Ishikawa (cell line): ENCODE data around the gene TATDN3.

Source experiments
- EGR1 ChIP-seq: IDR thresholded peaks from 2 replicates; pipeline ENCODE4 v1.6.1; 2012
- EP300 ChIP-seq: IDR thresholded peaks from 2 replicates; pipeline ENCODE4 v1.6.1; 2012; ENCODE audit warnings: borderline replicate concordance
- FOXM1 ChIP-seq: IDR thresholded peaks from 2 replicates; pipeline ENCODE4 v1.6.1; 2012; ENCODE audit warnings: low read depth, borderline replicate concordance
- RAD21 ChIP-seq: IDR thresholded peaks from 2 replicates; pipeline ENCODE4 v1.6.1; 2012; ENCODE audit warnings: low read depth
- TCF12 ChIP-seq: IDR thresholded peaks from 2 replicates; pipeline ENCODE4 v1.6.1; 2012; ENCODE audit warnings: low read depth
- YY1 ChIP-seq: IDR thresholded peaks from 2 replicates; pipeline ENCODE4 v1.6.1; 2012; ENCODE audit warnings: low read depth
- ZBTB7A ChIP-seq: IDR thresholded peaks from 2 replicates; pipeline ENCODE4 v1.6.1; 2012; ENCODE audit warnings: low read depth
- TF ChIP-seq, protein P1 (sequence below): IDR thresholded peaks from 2 replicates; pipeline ENCODE4 v1.6.1; 2012
- TF ChIP-seq, protein P2 (sequence below): IDR thresholded peaks from 2 replicates; pipeline ENCODE4 v1.6.1; 2012

TATDN3 gene

DNA sequence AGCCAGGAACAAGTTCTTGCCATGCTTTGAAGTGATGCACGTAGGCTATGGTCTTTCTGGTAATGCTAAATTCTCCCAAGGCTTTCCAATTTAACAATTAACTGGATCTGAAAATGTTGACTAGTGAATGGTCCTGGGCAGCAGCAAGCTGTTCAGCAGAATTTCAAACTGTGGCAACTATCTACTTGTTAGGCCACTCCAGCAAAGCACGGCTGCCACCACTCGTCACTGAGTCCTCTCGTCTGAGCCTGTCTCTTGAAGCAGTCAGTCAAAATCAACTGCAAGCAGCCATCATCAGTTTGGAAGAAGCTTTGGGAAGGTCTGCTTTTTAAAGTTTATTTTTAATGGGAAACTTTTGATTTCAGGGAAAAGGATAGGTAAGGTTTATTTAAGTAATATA, 72.5 kb downstream of the TATDN3 start:
- TF ChIP-seq, protein P1, sequence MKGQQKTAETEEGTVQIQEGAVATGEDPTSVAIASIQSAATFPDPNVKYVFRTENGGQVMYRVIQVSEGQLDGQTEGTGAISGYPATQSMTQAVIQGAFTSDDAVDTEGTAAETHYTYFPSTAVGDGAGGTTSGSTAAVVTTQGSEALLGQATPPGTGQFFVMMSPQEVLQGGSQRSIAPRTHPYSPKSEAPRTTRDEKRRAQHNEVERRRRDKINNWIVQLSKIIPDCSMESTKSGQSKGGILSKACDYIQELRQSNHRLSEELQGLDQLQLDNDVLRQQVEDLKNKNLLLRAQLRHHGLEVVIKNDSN, result no peak
- no peak for TF ChIP-seq EGR1
- no peak for TF ChIP-seq EP300
- no peak for TF ChIP-seq TCF12
- no peak for TF ChIP-seq FOXM1
- no peak for TF ChIP-seq YY1
- TF ChIP-seq RAD21, result no peak
- TF ChIP-seq, protein P2, sequence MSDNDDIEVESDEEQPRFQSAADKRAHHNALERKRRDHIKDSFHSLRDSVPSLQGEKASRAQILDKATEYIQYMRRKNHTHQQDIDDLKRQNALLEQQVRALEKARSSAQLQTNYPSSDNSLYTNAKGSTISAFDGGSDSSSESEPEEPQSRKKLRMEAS, result no peak
- no peak for TF ChIP-seq ZBTB7A
